Measurements from ENCODE around the gene ANKRD65.
"Not testable (repeated sequence)": the region's sequence is repeated elsewhere in the genome, so short reads cannot be mapped to it uniquely, and the experiment has no call there.

Gene ANKRD65

DNA sequence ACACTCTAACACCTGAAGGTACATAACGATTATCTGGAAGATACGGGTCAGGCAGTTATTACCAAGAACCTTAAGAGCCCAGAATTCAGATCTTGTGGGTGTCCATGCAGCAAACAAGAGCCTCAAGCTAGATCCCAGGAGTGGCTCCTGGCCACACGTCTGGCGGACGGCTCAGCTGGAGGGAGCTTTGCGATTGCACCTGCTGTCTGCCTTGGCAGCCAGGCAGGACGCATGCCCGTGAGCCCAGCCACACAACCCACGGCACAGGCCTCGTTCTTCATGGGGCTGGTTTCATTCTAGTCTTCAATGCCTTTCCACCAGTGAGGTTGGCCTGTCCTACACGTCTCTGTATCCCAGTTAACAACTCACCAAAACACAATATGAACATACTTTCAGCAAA, 27.6 kb downstream of the ANKRD65 start:
- FAIRE-seq: no peak

DNA sequence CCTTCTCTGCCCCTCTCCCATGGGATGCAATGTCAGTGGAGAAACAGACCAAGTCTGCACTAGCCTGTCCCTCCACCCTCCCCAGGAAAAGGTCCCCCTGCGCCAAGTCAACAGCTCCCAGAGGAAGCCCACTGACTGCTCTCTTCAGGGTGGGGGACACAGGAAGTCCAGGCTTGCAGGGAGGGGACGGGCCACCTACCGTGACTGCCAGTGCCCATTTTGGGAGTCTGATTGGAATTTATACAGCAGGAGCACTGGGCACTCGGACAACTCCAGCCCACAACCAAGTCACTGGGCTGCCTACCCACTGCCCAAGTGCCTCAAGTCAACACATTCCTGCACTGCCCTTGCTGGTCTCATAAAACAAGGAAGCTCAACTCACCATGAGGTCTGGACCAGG, 28.1 kb downstream of the ANKRD65 start:
- no peak for FAIRE-seq

- no peak for FAIRE-seq
These were observed 29.9 kb downstream of the ANKRD65 start for GRCh38 chr1:1391225-1391624.

DNA sequence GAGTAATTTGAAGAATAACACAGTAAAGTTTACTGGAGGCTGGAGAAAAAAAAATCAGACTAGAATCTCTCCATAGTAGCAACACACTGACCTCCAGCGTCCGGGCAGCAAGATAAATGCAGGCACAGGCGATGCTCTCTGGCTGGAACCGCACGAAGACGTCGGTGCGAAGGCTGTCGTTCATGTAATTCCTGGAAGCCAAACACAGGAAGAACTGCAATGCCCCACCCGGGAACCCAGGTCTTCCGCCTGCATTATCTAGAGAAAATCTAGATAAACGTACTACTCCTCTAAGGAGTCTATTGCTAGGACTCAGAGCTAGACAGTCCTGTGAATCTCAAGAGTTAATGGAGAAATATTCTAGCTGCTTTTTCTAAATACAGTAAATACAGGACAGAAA, 30.4 kb downstream of the ANKRD65 start:
- FAIRE-seq: no peak

- FAIRE-seq: no peak
These were observed 33.0 kb downstream of the ANKRD65 start for GRCh38 chr1:1388078-1388472.

DNA sequence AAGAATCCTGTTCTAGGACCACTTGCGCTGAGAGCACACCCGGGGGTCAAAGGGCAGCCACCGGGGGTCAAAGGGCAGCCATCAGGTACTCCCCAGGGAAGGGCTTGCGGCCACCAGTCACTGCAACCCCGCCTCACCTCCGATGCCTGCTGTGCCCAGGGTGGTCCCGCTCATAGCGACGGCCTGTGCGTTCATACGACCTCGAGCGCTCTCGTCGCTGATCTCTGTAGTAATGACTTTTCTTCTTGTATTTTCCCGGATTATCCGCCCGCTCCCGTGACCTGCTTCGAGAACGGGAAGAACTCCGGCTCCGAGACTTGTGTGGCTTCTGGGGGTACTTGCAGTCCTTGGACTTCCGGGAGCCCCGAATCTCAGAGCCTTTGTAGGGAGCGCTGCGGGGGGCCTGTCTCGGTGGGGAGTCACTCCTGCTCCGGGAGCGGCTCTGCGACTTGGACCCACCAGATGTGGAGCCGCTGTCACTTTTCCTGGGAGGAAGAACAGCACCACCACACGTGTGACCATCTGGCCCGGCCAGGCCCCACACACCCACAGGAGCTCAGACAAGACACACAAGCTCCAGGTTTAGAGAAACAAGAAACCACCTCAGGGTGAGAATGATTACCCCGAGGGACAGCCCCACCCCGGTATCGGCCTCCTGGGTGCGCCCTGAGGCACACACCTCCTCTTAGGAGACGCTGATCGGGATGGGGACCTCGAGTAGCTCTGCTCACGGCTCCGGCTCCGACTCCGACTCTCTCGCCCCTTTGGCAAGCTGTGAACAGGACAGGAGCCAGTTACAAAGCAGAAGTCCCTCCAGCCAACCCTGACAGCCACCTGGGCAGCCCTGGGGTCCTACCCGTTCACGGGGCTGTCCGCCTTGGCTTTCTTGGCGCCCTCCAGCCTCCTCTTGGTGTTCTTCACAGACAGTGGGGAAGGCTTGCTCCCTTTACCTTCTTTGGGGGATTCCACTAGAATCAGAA, 33.7 kb downstream of the ANKRD65 start:
- no peak for FAIRE-seq

DNA sequence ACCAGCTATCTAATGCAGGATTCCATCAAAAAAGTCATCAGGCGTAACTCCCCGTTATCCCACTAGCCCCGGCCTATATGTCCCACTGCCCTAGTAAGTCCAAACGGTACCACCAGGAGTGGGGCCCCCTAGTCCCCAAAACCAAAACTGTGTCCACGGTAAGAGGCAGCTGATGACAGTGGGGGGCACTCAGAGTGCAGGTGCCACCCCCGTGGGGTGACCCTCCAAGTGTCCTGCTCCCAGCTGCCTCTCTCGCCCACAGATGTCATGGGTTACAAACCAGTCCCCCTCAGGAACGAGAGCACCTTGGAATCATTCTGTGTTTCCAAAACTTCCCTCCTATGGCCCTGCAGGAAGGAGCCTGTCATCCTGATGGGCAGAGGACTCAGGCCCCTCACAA, 35.1 kb downstream of the ANKRD65 start:
- no peak for FAIRE-seq

- FAIRE-seq: not testable (repeated sequence)
These were observed 35.7 kb downstream of the ANKRD65 start for GRCh38 chr1:1385339-1385738.

DNA sequence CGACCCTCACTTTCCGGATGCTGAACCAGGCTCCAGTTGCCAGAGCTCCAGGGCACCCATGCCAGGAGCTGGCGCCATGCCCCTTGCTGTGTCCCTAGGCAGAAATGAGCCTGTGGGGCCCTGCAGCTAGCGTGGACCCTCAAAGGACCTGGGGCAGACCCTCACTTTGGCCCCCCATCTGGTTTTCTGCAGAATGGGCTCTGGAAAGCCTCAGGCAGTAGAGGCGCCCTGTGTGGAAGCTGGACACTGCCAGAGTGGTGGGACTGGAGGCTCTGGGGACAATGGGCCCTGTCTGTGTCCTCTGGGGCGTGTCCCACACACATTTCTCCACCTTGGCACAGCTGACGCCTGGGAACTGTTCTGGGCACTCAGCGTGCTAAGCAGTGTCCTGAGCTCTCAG, 39.8 kb downstream of the ANKRD65 start:
- FAIRE-seq: no peak

DNA sequence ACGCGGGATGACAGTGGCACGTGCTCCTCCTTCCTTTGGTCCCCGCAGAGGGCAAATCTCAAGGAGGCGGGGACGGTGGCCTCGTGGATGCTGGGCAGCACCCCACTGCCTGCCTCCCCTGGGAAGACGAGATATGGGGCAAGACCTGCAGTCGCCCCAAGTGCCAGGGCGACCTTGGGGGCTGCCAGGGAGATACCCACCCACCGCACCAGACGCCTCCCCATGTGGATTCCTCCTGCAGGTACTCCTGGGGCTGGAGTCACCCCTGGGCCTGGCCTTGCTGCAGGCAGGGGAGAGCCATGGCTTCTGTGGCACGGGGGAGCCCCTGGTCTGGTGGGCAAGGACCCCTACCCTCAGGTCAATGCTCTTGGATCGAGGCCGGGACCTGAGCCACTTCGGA, 40.2 kb downstream of the ANKRD65 start:
- no peak for FAIRE-seq

GRCh38 chr1:1377540-1378205, 43.4 kb downstream of the ANKRD65 start:
- no peak for FAIRE-seq

- FAIRE-seq: no peak
These were observed 44.4 kb downstream of the ANKRD65 start for GRCh38 chr1:1376551-1377226.

DNA sequence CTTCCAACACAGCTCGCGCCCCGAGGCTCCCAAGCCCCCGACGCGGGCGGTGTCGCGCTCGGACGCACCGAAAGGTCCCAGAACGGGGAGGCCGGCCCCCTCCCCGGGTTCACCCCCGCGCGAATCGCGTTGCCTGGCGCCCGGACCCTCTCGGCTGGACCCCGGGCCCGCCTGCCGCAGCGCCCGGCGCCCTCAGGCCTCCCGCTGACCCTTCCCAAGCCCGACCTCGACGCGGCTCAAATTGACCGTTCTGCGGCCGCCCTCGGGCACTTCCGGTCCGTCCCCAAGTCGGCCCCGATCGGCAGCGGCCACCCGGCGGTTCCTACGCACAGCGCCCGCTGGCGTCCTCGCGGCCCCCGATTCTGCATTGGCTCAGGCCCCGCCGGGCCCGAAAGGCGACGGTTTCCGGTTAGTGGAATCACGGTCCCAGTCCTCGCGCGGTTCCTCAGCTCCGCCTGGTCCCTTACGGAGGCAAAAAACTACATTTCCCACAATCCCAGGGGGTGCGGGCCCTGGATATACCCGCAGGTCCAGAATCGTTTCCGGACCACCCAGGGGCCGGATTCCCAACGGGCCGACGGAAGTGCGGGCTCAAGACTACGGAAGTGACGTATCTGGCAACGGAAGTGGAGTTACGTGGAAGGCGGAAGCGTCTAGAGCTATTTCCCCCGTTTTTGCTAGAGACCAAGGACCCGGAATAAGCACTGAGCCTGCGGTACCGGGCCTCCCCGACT, 46.0 kb downstream of the ANKRD65 start, which contains the start of gene AURKAIP1:
AURKAIP1 (minus strand) TSS at position 279 of the 734 bp plus-strand sequence. CDS start 451 bp downstream, outside the sequence.
- FAIRE-seq: peak; percentile 99

DNA sequence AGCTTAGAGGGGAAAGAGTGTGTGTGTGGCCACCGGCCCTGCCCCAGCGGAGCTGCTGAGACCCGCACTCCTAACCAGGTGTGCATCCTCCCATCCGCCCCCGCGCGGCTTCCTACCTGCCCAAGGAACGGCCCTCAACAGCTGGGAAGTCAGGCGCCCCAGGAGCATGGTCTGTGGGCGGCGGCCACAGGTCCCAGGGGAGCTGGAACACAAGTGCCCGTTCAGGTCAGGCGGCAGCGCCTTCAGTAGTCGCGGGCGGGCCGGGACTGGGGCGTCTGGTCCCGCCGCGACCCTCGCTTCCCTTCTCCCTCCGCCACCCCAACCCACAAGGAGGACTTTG, 46.5 kb downstream of the ANKRD65 start:
- no peak for FAIRE-seq

DNA sequence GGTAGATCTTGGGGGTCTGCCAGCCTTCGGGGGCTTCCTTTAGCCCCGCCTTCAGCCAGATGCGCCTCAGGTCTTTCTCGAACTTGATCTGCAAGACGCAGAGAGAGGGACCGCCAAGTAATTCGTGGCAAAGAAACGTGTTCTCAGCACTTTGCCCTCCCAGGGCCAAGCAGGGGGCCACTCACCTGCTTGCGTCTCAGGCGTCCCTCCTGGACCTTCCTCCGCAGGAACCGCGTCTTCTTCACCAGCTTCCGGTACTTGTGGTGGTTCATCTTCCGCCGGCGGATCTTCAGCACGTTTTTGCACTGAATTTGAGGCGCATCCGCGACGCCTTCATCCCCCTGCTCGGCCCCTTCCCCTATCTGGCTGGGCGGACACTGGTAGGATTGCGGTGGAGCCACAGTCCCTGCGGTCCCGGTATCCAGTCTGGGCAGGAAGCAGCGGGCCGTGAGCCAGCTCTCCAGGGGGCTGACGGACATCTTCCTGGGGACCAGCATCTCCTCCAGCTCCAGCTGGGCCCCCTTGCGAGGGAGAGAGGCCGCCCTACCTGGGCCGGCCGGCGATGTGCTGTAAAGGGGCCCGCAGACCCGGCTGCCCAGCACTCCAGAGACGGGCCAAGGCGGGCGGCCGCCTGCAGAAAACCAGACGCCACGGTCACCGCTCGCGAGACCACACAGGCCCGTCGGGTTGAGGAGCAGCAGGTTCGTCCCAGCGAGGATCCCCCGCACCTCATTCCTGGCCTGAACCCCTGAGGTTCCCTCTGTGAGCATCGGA, 47.1 kb downstream of the ANKRD65 start:
- FAIRE-seq: no peak

GRCh38 chr1:1373051-1373814, 47.8 kb downstream of the ANKRD65 start:
- FAIRE-seq: no peak

DNA sequence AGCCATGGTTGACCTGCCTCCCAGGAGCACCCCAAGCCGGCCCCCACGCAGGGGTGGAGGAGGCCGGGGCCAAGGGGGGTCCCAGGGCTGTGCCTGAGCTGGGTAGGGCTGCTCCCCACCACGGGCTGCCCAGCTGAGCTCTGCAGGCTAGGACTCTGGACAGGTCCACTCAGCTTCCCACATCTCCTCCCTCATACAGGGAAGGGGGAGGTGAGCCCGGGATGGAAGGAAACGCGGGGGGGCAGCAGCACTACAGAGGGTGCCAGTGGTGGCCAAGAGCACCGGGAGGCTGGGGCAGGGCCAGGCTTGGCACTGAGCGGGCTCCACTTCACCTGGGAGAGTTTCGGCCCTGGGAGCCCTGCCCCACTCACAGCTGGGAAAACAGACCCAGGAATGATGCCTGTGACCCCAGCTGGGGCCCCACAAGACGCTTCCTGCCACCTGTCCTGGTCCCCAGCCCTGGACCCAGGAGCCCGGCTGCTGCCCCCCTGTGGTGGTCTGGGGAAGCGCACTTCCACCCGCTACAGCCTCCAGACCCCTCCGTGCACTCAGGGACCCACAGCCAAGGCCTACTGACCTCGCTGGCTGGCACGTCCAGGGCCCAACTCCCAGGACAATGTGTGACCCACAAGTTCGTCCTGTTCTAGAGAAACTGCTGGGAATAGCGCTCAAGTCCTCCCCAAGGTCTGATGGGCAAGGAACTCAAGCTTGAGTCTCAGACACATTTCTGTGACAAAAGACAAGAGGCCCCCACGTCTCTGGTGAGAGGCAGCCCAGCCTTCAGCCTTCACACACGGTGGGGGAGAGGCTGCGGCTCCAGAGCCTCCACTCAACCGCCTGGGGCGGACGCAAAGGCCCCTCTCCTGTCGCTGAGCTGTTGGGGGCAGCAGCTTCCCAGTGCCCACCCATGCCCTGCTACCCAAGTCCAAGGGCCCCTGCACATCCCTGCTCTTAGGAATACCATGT, 49.0 kb downstream of the ANKRD65 start:
- FAIRE-seq: no peak

- FAIRE-seq: no peak
These were observed 49.7 kb downstream of the ANKRD65 start for GRCh38 chr1:1371364-1371745.

GRCh38 chr1:1370771-1371300, 50.2 kb downstream of the ANKRD65 start:
- no peak for FAIRE-seq

GRCh38 chr1:1370094-1370493, 51.0 kb downstream of the ANKRD65 start:
- not testable (repeated sequence) for FAIRE-seq
